Esophagus squamous epithelium (tissue), 5 donors: ENCODE data around the gene ZMYM2. TPM values are rescaled to one million over a fixed set of nuclear protein-coding genes. Genes with fewer than 3 reads are reported as not detected.

Source experiments
- DNase-seq: peaks from one replicate; lab custom pipeline; 2025; lab: John Stamatoyannopoulos, UW
- H3K27ac ChIP-seq, 4 donors: fragments of 200-600 bp; sonication (generic); one replicate each; pipeline ENCODE4 v1.5.1; 2016 to 2019; ENCODE audit warnings: mild to moderate bottlenecking in 1 of 4
- H3K27me3 ChIP-seq, 4 donors: fragments of 200-600 bp; sonication (generic); 1 replicate in 3 of 4; 2 replicates in 1 of 4; pipeline versions ENCODE4 v1.5.1 to v1.6.0; 2017 to 2021; ENCODE audit warnings: antibody characterized with exemption in 1 of 4
- H3K36me3 ChIP-seq, 3 donors: fragments of 200-600 bp; sonication (generic); one replicate each; pipeline ENCODE4 v1.5.1; 2016 to 2019
- H3K4me1 ChIP-seq, 3 donors: fragments of 200-600 bp; sonication (generic); one replicate each; pipeline ENCODE4 v1.5.1; 2017 to 2019
- H3K4me3 ChIP-seq, 4 donors: fragments of 200-600 bp; sonication (generic); 1 replicate in 3 of 4; 2 replicates in 1 of 4; pipeline ENCODE4 v1.5.1; 2016 to 2019; ENCODE audit warnings: mild to moderate bottlenecking in 2 of 4, moderate library complexity in 1 of 4
- H3K9me3 ChIP-seq, 3 donors: fragments of 200-600 bp; sonication (generic); one replicate each; pipeline ENCODE4 v1.5.1; 2016 to 2019
- CTCF ChIP-seq, 6 experiments: fragments of 450-650 bp in 4 of 6; fragments of 200-600 bp in 2 of 6; sonication (generic) in 2 of 6; IDR thresholded peaks; one replicate each; pipeline ENCODE4 v1.5.1; 2016 to 2019; ENCODE audit warnings: antibody characterized with exemption in 6 of 6, mild to moderate bottlenecking in 4 of 6, moderate library complexity in 4 of 6
- POLR2A ChIP-seq, 4 donors: fragments of 450-650 bp; IDR thresholded peaks; one replicate each; pipeline ENCODE4 v1.6.1; 2017; ENCODE audit warnings: antibody characterized with exemption in 4 of 4, mild to moderate bottlenecking in 4 of 4, moderate library complexity in 3 of 4
- WGBS, 2 donors: methylation state at CpG; one replicate each; pipeline ENCODE4 v1.1.5; 2018; 5-methylcytosine and 5-hydroxymethylcytosine counted together
- intact Hi-C: fragments of 100-400 bp; cut with DNase I; formaldehyde crosslinking; loops from one replicate; pipeline ENCODE4 v1.15.0; 2022
- total RNA-seq, 4 donors: library from RNA; depleted of rRNA; stranded (reverse); fragments of >200 nt; gene quantifications; one replicate each; pipeline ENCODE4 v1.1.0, GENCODE V29; 2016
- donor health status: DM: yes; HTN: yes; CAD: no.

Gene ZMYM2
- total RNA-seq, 4 donors from 2014 or later, result 36.4 to 76.5 (median 46.9) TPM

GRCh38 chr13:20105161-20105689 lies 146.7 kb downstream of the ZMYM2 start:
- intact Hi-C loops, result loop anchor here (10.0 kb wide), 1 partner anchor 50 kb away; no protein-coding TSS in a partner anchor
- H3K4me1 ChIP-seq, result peaks cover 0 to 32% (median 3%) of the 10 kb centered on the region in 3 donors
- no peak overlapping the region for H3K27ac ChIP-seq
- H3K27me3 ChIP-seq, result peaks cover 0 to 35% (median 0%) of the 10 kb centered on the region in 4 donors
- TF ChIP-seq CTCF (IDR thresholded peaks at IDR 0.05) (no peak), POLR2A (IDR thresholded peaks at IDR 0.05) (no peak)
- no peaks in the 10 kb centered on the region for H3K36me3 ChIP-seq
- no peak for DNase-seq
- 83 to 92% methylated on average over 10 of the region's 13 CpGs for WGBS, 2 donors
- H3K9me3 ChIP-seq, result no peaks in the 10 kb centered on the region
- H3K4me3 ChIP-seq, result no peak overlapping the region

- DNase-seq, result no peak
- Histone ChIP-seq H3K4me3 (no peak overlapping the region), H3K9me3 (no peaks in the 10 kb centered on the region), H3K36me3 (no peaks in the 10 kb centered on the region), H3K27me3 (peaks cover 0 to 26% (median 0%) of the 10 kb centered on the region in 4 donors), H3K27ac (peak overlapping the region in 2 of 4 donors; percentile 14 to 17), H3K4me1 (peaks cover 0 to 32% (median 3%) of the 10 kb centered on the region in 3 donors)
- 8 to 12% methylated on average over 4 of the region's 4 CpGs for WGBS, 2 donors
- TF ChIP-seq CTCF (IDR thresholded peaks at IDR 0.05) (no peak), POLR2A (IDR thresholded peaks at IDR 0.05) (no peak)
- intact Hi-C loops, result loop anchor here (10.0 kb wide), 1 partner anchor 48 kb away; no protein-coding TSS in a partner anchor
Observed at GRCh38 chr13:20106742-20107141, 148.2 kb downstream of the ZMYM2 start.

DNA sequence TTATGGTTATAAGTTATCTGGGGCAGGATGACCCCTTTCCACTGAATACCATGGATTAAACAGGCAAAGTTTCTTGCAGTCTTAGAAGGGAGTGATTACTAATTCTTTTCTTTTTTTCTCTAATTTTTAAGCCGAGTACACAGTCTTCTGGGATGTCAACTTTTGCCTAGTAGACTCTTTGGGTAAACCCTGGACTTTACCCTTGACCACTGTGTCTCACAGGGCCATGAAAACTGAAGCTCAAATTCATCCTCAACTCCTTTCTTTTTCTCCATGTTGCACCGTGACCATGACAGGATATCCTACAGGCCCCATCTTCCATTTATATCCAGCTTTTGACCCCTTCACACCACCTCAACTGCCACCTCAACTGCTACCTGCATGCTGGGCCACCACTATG lies 150.5 kb downstream of the ZMYM2 start:
- no peak for DNase-seq
- TF ChIP-seq POLR2A (IDR thresholded peaks at IDR 0.05), result no peak
- no peak for TF ChIP-seq CTCF (IDR thresholded peaks at IDR 0.05)
- intact Hi-C loops, result loop anchor here (10.0 kb wide), 1 partner anchor 46 kb away; no protein-coding TSS in a partner anchor
- Histone ChIP-seq H3K9me3 (no peaks in the 10 kb centered on the region), H3K4me3 (no peak overlapping the region), H3K36me3 (no peaks in the 10 kb centered on the region), H3K27me3 (peaks cover 0 to 14% (median 0%) of the 10 kb centered on the region in 4 donors), H3K27ac (no peak overlapping the region), H3K4me1 (peaks cover 0 to 15% (median 3%) of the 10 kb centered on the region in 3 donors)
- WGBS, 2 donors, result 80 to 97% methylated on average over 2 of the region's 2 CpGs

DNA sequence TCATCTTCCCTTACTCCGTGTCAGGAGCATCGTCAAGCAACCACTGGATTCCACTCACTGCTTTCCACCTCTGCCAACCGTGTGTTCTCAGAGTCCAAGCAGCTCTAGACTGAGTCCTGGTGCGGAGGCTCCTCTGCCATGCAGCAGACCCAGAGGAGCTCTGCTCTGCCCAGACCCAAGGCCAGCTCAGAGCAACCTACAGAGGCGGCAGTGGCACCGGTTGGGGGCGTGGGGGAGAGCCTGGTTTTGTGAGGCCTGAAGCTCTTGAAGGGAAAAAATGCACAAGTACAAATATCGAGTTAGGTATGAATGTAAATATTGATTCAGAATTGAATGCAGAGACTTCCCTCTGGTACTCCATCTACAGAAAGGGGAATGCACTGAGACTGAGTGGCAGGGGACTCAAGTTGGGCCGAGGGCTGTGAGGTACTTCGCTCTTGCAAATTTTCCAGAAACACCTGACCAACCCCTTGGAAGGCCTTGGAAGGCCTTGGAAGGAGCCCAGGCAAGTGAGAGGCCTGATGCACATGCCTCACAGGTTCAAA lies 155.6 kb downstream of the ZMYM2 start:
- TF ChIP-seq POLR2A (IDR thresholded peaks at IDR 0.05) (no peak), CTCF (IDR thresholded peaks at IDR 0.05) (no peak)
- peaks cover 5 to 14% (median 8%) of the 10 kb centered on the region in 3 donors for H3K4me1 ChIP-seq
- H3K27me3 ChIP-seq, result no peaks in the 10 kb centered on the region
- WGBS, 2 donors, result 81% methylated on average over 5 to 9 of the region's 10 CpGs
- H3K27ac ChIP-seq, result no peak overlapping the region
- intact Hi-C loops, result no loop called here
- H3K36me3 ChIP-seq, result no peaks in the 10 kb centered on the region
- DNase-seq, result no peak
- no peaks in the 10 kb centered on the region for H3K9me3 ChIP-seq
- H3K4me3 ChIP-seq, result no peak overlapping the region

DNA sequence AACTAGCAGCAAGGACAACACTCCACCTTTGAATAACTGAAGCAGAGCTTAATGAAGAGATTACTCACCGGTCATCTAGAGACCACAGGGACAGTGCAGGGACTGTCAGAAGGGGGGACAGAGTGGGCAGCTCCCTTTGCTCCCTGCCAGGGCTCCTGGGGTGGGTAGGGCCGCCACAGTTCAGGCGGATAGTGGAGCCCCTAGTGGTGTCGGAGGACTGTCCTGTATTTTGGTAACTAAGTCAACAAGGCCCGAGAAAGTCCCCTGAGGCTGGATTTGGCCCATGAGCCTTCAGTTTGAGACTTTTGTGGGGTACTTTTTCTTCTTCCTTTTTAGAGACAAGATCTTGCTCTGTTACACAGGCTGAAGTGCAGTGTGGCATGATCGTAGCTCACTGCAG lies 157.7 kb downstream of the ZMYM2 start:
- Histone ChIP-seq H3K27ac (no peak overlapping the region), H3K27me3 (no peaks in the 10 kb centered on the region), H3K4me3 (no peak overlapping the region), H3K36me3 (no peaks in the 10 kb centered on the region), H3K4me1 (peaks cover 5 to 29% (median 18%) of the 10 kb centered on the region in 3 donors), H3K9me3 (no peaks in the 10 kb centered on the region)
- DNase-seq, result no peak
- intact Hi-C loops, result no loop called here
- 89 to 90% methylated on average over 6 of the region's 6 CpGs for WGBS, 2 donors
- TF ChIP-seq CTCF (IDR thresholded peaks at IDR 0.05) (no peak), POLR2A (IDR thresholded peaks at IDR 0.05) (no peak)
